Chondrocyte (in vitro differentiated cells): ENCODE data around the gene TRIM59. TPM values are rescaled to one million over a fixed set of nuclear protein-coding genes. Genes with fewer than 3 reads are reported as not detected.

Experiments
- DNase-seq: peaks from one replicate; pipeline ENCODE4 v3.0.0; 2021; ENCODE audit warnings: mixed read lengths, low spot score
- H3K27ac Mint-ChIP-seq: one replicate; pipeline ENCODE4 v1.8.0; 2021; ENCODE audit warnings: mild to moderate bottlenecking, moderate library complexity, mixed read lengths; ENCODE audit not compliant: unreplicated experiment
- H3K27me3 Mint-ChIP-seq: 2 replicates; pipeline ENCODE4 v1.8.0; 2021; ENCODE audit warnings: low read depth, mixed read lengths
- H3K36me3 Mint-ChIP-seq: 2 replicates; pipeline ENCODE4 v1.8.0; 2021; ENCODE audit warnings: low read depth, mixed read lengths
- H3K4me1 Mint-ChIP-seq: 2 replicates; pipeline ENCODE4 v1.8.0; 2021; ENCODE audit warnings: low read depth, mild to moderate bottlenecking, mixed read lengths
- H3K4me3 Mint-ChIP-seq: one replicate; pipeline ENCODE4 v1.8.0; 2021; ENCODE audit warnings: mild to moderate bottlenecking, moderate library complexity, mixed read lengths; ENCODE audit not compliant: unreplicated experiment
- H3K9me3 Mint-ChIP-seq: 2 replicates; pipeline ENCODE4 v1.8.0; 2021; ENCODE audit warnings: low read depth, mixed read lengths
- CTCF ChIP-seq: fragments of 200-600 bp; sonication (generic); IDR thresholded peaks from 2 replicates; pipeline ENCODE4 v1.5.0; 2021; ENCODE audit warnings: antibody characterized with exemption, mild to moderate bottlenecking, moderate library complexity
- total RNA-seq: library from RNA; stranded (reverse); gene quantifications from 3 replicates; pipeline ENCODE4 v1.2.1, GENCODE V29; 2021

TRIM59 gene
- total RNA-seq, 1 donor from 2014 or later, result 25.5 TPM

- no peak for DNase-seq
- no peak overlapping the region for H3K4me3 Mint-ChIP-seq
- H3K36me3 Mint-ChIP-seq, result no peaks in the 10 kb centered on the region
- H3K9me3 Mint-ChIP-seq, result no peaks in the 10 kb centered on the region
- H3K27me3 Mint-ChIP-seq, result no peaks in the 10 kb centered on the region
- H3K4me1 Mint-ChIP-seq, result peaks cover 43% of the 10 kb centered on the region
- no peak for TF ChIP-seq CTCF
- no peak overlapping the region for H3K27ac Mint-ChIP-seq
Observed at GRCh38 chr3:160451602-160452001, 2.0 kb upstream of the TRIM59 start.

GRCh38 chr3:160450846-160451245 is 1.3 kb upstream of the TRIM59 start:
- DNase-seq, result no peak
- peak; percentile 49 for TF ChIP-seq CTCF
- H3K9me3 Mint-ChIP-seq, result no peaks in the 10 kb centered on the region
- peak overlapping the region; percentile 94 for H3K4me3 Mint-ChIP-seq
- peak overlapping the region; percentile 99 for H3K27ac Mint-ChIP-seq
- peaks cover 2% of the 10 kb centered on the region for H3K36me3 Mint-ChIP-seq
- no peaks in the 10 kb centered on the region for H3K27me3 Mint-ChIP-seq
- peaks cover 49% of the 10 kb centered on the region for H3K4me1 Mint-ChIP-seq

DNA sequence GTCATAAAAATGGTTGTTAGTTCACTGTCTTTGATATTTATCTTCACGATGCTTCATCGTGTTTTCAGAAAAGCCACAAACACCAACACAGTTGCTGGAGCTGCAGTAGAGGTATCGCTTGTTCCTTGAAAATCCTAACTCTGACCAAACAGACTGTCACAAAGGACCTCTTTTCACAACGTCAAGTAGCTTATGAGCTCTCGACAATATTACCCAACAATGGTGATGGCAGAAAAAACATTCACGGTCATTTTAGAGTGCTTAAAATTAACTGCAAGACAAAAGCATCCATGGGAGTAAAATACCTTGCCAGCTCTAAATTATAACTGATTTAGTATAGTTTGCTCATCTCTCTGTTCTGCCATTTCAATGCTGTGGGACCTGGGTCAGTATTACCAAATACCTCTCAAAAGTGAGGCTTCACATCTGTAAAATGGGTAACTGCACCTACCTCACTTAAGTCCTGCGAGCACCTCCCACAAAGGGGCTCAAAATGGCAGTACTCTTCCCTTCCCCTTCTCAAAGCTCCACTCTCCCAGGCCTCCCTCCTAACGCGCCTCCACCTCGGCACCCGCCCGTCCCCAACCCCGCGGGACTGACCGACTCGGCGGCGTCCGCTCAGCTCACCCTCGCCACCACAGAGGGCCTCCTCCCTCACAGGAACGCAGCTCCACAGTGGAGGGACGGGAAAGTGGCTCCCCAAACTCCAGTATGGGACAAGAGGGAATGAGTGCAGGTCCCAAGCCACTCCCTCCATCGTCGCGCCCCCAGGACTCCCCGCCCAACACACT is 546 bp downstream of the TRIM59 start:
- Mint-ChIP-seq H3K27me3 (no peaks in the 10 kb centered on the region), H3K4me3 (peak overlapping the region; percentile 94), H3K4me1 (peaks cover 54% of the 10 kb centered on the region), H3K27ac (peak overlapping the region; percentile 99), H3K9me3 (no peaks in the 10 kb centered on the region), H3K36me3 (peaks cover 7% of the 10 kb centered on the region)
- DNase-seq, result no peak
- no peak for TF ChIP-seq CTCF

GRCh38 chr3:160447544-160447943 is 2.0 kb downstream of the TRIM59 start:
- Mint-ChIP-seq H3K9me3 (no peaks in the 10 kb centered on the region), H3K27me3 (no peaks in the 10 kb centered on the region), H3K4me3 (peak overlapping the region; percentile 94), H3K4me1 (peaks cover 54% of the 10 kb centered on the region), H3K27ac (peak overlapping the region; percentile 99), H3K36me3 (peaks cover 7% of the 10 kb centered on the region)
- no peak for TF ChIP-seq CTCF
- DNase-seq, result no peak

DNA sequence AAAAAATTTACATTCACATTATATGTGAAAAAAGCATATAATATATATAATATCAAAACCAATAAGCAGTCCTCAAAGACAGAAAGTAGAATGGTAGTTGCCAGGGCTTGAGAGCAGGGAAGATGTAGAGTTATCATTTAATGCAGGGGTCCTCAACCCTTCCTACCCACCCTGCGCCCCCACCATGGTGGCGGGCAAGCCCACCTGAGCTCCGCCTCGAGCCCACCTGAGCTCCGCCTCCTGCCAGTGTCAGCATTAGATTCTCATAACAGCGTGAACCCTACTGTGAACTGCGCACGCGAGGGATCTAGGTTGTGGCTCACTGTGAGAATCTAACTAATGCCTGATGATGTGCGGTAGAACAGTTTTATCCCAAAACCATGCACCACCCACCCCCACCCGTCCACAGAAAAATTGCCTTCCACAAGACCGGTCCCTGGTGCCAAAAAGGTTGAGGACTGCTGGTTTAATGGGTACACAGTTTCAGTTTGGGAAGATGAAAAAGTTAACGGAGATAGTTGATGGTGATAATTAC is 3.0 kb downstream of the TRIM59 start:
- no peaks in the 10 kb centered on the region for H3K27me3 Mint-ChIP-seq
- H3K9me3 Mint-ChIP-seq, result no peaks in the 10 kb centered on the region
- H3K4me3 Mint-ChIP-seq, result peak overlapping the region; percentile 48

More for the DNA sequence above, 3.0 kb downstream of the TRIM59 start:
- no peak for DNase-seq
- TF ChIP-seq CTCF, result no peak
- Mint-ChIP-seq H3K36me3 (peaks cover 7% of the 10 kb centered on the region), H3K27ac (peak overlapping the region; percentile 99), H3K4me1 (peaks cover 58% of the 10 kb centered on the region)
